Tibial nerve (tissue), 3 donors: Measurements from ENCODE around the gene NUP107.

Experiments
- POLR2A ChIP-seq, 2 donors: fragments of 450-650 bp; IDR thresholded peaks; one replicate each; pipeline ENCODE4 v1.6.1; 2017; ENCODE audit warnings: antibody characterized with exemption in 2 of 2, mild to moderate bottlenecking in 2 of 2, moderate library complexity in 2 of 2
- TF ChIP-seq, protein P1 (sequence below), 5 experiments: fragments of 200-600 bp in 3 of 5; fragments of 450-650 bp in 2 of 5; sonication (generic) in 3 of 5; IDR thresholded peaks; one replicate each; pipeline ENCODE4 v1.5.1; 2016 to 2019; ENCODE audit warnings: antibody characterized with exemption in 5 of 5, mild to moderate bottlenecking in 3 of 5, moderate library complexity in 2 of 5

DNA sequence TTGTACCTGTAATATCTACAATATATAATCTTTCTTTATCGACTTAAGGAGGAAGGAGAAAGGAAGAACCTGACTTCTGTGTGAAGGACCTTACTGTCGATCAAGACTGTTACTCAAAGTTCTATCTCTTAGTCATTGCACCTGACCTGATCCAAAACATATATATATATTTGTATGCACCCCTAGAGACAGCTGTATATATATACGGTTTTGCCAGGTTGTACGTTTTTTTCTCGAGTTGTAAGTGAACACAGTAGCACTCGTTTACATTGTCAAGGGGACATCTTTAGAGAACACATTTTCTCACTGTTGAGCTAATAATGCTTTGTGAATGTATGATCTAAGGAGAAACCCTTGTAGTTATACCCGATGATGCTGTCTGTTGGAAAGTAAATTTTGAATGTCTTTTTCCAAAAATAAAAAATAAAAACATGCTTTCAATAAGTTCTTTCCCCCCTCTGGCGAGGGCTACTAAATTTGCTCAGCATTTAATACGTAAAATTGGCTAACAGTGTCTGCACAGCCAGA is 58.7 kb downstream of the NUP107 start:
- TF ChIP-seq, protein P1, sequence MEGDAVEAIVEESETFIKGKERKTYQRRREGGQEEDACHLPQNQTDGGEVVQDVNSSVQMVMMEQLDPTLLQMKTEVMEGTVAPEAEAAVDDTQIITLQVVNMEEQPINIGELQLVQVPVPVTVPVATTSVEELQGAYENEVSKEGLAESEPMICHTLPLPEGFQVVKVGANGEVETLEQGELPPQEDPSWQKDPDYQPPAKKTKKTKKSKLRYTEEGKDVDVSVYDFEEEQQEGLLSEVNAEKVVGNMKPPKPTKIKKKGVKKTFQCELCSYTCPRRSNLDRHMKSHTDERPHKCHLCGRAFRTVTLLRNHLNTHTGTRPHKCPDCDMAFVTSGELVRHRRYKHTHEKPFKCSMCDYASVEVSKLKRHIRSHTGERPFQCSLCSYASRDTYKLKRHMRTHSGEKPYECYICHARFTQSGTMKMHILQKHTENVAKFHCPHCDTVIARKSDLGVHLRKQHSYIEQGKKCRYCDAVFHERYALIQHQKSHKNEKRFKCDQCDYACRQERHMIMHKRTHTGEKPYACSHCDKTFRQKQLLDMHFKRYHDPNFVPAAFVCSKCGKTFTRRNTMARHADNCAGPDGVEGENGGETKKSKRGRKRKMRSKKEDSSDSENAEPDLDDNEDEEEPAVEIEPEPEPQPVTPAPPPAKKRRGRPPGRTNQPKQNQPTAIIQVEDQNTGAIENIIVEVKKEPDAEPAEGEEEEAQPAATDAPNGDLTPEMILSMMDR (IDR thresholded peaks at IDR 0.05): no peak
- no peak for TF ChIP-seq POLR2A (IDR thresholded peaks at IDR 0.05)
